Skeletal muscle tissue (tissue), 4 donors: ENCODE measurements around the gene RRN3. TPM values are rescaled to one million over a fixed set of nuclear protein-coding genes. Genes with fewer than 3 reads are reported as not detected.
"Not testable (repeated sequence)": the region's sequence is repeated elsewhere in the genome, so short reads cannot be mapped to it uniquely, and the experiment has no call there.

Source experiments
- H3K27ac ChIP-seq: one replicate; pipeline ENCODE4 v1.7.0; 2013; ENCODE audit warnings: mild to moderate bottlenecking, low read depth, low read length, inconsistent platforms
- H3K27me3 ChIP-seq, 3 donors: one replicate each; pipeline ENCODE4 v1.7.0; 2013; ENCODE audit warnings: low read length in 3 of 3; ENCODE audit not compliant: control insufficient read depth in 3 of 3, insufficient read depth in 3 of 3
- H3K36me3 ChIP-seq, 3 donors: one replicate each; pipeline ENCODE4 v1.7.0; 2013; ENCODE audit warnings: low read length in 3 of 3; ENCODE audit not compliant: control insufficient read depth in 3 of 3, insufficient read depth in 3 of 3
- H3K4me1 ChIP-seq, 3 donors: one replicate each; pipeline ENCODE4 v1.7.0; 2013; ENCODE audit warnings: low read length in 3 of 3, mild to moderate bottlenecking in 3 of 3; ENCODE audit not compliant: control insufficient read depth in 3 of 3, insufficient read depth in 3 of 3
- H3K4me3 ChIP-seq, 3 donors: one replicate each; pipeline ENCODE4 v1.7.0; 2013; ENCODE audit warnings: low read length in 3 of 3
- H3K9ac ChIP-seq, 3 donors: one replicate each; pipeline ENCODE4 v1.7.0; 2013; ENCODE audit warnings: low read length in 3 of 3, mild to moderate bottlenecking in 3 of 3, moderate library complexity in 2 of 3, low read depth in 1 of 3
- H3K9me3 ChIP-seq, 3 donors: one replicate each; pipeline ENCODE4 v1.7.0; 2013; ENCODE audit warnings: low read length in 3 of 3; ENCODE audit not compliant: control insufficient read depth in 3 of 3
- total RNA-seq: library from RNA; depleted of rRNA; stranded (reverse); fragments of >200 nt; gene quantifications from one replicate; pipeline ENCODE4 v1.2.3, GENCODE V29; 2014
- donor health status: Osteomylitis.

RRN3 gene
- total RNA-seq, 1 donor from 2014 or later = 26.6 TPM

DNA sequence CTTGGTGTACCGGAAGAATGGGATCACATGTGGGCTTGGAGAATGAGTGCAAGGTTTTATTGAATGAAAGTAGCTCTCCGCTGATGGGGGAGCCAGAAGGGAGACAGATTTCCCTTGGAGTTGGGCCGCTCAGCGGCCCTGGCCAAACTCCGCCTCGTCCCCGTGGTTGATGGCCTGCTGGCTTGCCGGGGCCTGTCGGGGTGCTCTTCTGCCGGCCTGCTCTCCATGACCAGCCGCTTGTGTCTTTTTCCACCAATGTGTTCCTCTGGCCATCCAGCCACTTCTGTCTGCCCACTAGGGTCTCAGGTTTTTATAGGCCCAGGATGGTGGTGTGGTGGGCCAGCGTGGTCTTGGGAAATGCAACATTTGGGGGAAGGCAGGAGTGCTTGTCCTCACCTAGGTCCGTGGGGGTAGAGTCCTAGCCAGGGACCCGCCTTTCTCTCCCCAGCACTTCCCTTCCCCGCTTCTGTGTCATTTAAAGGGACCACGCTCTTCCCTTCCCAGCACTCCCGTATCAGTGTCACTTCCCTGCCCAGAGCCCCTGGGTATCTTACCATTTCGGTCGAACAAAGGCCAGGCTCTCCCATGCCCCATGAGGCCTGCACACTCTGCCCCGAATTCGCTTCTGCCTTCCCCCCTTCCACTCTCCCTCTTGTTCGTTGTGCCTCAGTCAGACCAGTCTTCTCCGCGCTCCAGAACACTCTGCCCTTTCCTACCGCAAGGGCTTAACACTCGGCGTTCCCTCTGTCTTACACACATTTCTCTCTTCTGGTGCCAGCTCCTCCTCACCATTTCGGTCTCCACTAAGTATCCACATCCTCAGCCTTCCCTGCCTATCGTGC, 66.3 kb downstream of the RRN3 start:
- peak overlapping the region in 2 of 3 donors; percentile 23 to 33 for H3K9ac ChIP-seq
- peak overlapping the region; percentile 36 for H3K27ac ChIP-seq
- H3K4me1 ChIP-seq = peaks cover 19 to 31% (median 22%) of the 10 kb centered on the region in 3 donors
- H3K27me3 ChIP-seq, H3K9me3 ChIP-seq, H3K4me3 ChIP-seq: not testable (repeated sequence)
- H3K36me3 ChIP-seq = peaks cover 23 to 39% (median 35%) of the 10 kb centered on the region in 3 donors

DNA sequence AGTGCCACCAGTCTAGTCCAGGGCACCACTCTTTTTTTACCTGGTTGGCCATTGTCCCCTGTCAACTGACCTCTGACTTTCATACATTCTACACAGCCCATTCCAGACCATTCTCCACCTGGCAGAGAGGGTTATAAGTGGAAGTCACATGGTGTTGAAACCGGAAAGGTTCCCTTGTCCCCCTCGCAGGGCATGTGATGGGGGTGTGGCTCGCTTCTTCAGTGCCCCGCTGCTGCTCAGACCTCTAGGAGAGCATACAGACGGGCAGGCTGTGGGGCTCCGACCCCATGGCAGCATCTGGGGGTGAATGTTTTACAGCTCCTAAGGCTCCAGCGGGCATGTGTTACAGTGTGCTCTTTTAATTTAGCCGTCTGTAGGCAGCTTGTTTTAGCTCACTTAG, 67.0 kb downstream of the RRN3 start:
- not testable (repeated sequence) for H3K27me3 ChIP-seq, H3K4me3 ChIP-seq, H3K27ac ChIP-seq, H3K9ac ChIP-seq, H3K9me3 ChIP-seq
- peaks cover 19 to 35% (median 23%) of the 10 kb centered on the region in 3 donors for H3K4me1 ChIP-seq
- H3K36me3 ChIP-seq = peaks cover 20 to 33% (median 28%) of the 10 kb centered on the region in 3 donors

DNA sequence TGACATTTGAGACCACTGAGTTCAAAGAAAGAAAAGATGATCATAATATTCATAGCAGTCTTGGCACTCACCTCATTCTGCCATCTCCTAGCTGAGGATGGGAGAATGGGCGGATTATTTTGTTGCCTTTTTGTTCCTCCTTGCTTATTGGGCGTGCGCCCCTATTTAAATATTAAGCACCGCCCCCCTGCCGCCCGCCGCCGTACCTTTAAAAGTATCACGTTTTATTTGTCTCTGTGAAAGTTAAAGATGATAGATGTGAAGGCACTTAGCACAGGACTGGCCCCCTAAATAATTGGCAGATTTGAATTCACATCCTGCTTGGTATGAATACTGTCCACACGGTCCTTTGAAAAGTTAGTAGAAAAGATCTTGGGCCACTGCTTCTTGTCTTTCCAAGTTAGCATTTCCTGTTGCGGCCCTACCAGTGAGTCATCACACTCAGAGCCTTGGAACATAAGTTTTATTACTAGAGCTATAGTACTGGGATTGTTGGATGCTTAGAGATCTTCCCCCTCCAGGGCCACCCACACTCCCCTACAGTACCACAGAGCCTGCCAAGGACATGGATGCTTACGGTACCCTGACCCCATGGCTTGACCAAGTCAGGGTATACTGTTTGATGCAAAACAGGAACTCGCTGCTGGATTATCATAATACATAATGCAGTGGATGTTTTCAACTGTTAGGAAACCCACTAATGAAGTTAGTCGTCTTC, 68.7 kb downstream of the RRN3 start:
- peaks cover 15 to 21% (median 20%) of the 10 kb centered on the region in 3 donors for H3K36me3 ChIP-seq
- not testable (repeated sequence) for H3K9ac ChIP-seq, H3K9me3 ChIP-seq, H3K4me3 ChIP-seq, H3K27me3 ChIP-seq
- peak overlapping the region; percentile 13 for H3K27ac ChIP-seq
- H3K4me1 ChIP-seq = peaks cover 24 to 40% (median 34%) of the 10 kb centered on the region in 3 donors

DNA sequence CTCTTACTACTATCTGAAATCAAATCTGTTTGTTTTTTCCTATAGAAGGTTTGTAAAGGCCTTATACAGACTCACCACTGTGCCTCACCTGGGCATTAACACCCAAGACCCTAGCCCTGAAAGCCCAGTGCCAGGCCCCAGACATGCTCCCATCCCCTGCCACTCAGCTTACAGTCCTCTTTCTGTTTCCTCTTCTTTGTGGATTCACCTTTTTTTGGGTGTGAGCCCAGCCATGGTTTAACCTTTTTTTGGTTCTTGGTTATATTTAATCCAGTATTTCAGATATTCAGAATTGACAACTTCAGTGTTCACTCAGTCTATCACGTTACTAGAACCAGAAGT, 69.2 kb downstream of the RRN3 start:
- peaks cover 23 to 40% (median 33%) of the 10 kb centered on the region in 3 donors for H3K4me1 ChIP-seq
- not testable (repeated sequence) for H3K4me3 ChIP-seq, H3K9ac ChIP-seq, H3K27me3 ChIP-seq, H3K9me3 ChIP-seq
- H3K36me3 ChIP-seq = peaks cover 15 to 21% (median 20%) of the 10 kb centered on the region in 3 donors
- peak overlapping the region; percentile 13 for H3K27ac ChIP-seq

DNA sequence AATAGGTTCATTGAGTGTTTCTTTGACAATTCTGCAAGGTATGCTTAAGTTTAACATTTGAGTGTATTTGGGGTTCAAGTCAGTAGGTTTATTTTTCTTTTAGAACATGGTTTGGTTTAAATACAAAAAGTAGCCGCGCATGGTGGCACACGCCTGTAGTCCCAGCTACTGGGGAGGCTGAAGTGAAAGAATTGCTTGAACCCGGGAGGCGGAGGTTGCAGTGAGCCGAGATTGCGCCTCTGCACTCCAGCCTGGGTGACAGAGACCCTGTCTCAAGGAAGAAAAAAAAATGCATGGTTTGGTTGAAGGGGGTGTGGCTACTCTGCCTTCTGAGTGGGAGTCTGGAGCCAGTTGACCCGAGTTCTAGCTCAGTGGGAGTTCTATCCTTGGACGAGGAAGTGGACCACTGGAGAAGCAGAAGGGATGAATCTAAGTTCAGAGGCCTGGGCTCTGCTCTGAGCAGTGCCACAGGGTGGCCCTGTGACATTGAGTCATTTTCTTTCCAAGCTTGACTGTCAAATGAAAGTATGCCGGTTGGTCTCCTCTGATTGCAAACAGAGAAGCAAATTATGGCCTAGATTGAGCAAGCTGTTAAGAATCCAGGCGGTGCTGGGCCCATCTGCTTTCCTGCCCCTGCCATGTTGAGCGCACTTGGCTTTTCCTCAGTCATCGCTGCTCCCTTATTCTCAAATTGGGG, 70.5 kb downstream of the RRN3 start:
- peak overlapping the region; percentile 29 for H3K27ac ChIP-seq
- not testable (repeated sequence) for H3K9me3 ChIP-seq, H3K27me3 ChIP-seq, H3K9ac ChIP-seq, H3K4me3 ChIP-seq
- peaks cover 17 to 31% (median 26%) of the 10 kb centered on the region in 3 donors for H3K4me1 ChIP-seq
- H3K36me3 ChIP-seq = peaks cover 14 to 20% (median 16%) of the 10 kb centered on the region in 3 donors

DNA sequence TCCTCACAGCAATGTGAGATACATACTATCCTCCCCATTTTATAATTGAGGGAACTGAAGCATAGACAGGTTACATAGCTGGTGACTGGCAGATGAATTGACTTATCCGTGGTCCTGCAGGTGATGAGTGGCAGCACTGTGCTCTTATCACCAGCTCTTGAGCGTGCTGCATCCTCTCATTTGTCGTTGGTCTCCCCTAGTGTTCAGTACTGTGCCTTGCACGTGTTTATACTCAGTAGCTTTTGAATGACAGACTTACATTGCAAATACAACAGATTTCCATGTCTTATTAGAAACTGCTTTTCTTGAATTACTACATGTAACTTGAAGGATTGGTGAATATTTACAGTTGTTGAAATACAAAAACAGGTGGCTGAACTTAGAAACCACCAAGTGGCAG, 71.9 kb downstream of the RRN3 start:
- H3K9ac ChIP-seq, H3K9me3 ChIP-seq, H3K27ac ChIP-seq, H3K27me3 ChIP-seq, H3K4me3 ChIP-seq: not testable (repeated sequence)
- Histone ChIP-seq H3K4me1 (peaks cover 13 to 18% (median 18%) of the 10 kb centered on the region in 3 donors), H3K36me3 (peaks cover 13 to 22% (median 18%) of the 10 kb centered on the region in 3 donors)

DNA sequence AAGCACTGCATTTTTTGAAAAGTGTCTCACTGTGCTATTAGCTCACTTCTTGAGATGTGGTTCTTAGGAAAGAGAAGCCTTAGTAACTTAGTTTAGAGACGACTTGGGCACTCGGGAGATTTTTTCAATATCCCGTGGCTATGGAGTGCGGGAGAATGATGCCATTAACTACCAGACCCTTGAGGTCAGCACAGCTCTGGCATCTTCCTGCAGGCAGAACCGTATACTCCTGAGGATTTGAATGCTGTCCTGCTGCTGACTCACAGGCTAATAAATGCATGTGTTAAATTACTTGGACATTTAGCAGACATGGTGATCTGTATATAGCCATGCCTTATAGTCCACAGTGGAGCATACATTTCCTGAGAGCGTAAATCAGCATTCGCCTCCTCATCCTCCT, 72.6 kb downstream of the RRN3 start:
- H3K9ac ChIP-seq, H3K4me3 ChIP-seq, H3K27me3 ChIP-seq, H3K9me3 ChIP-seq, H3K27ac ChIP-seq: not testable (repeated sequence)
- H3K4me1 ChIP-seq = peaks cover 17 to 24% (median 18%) of the 10 kb centered on the region in 3 donors
- H3K36me3 ChIP-seq = peaks cover 10 to 22% (median 18%) of the 10 kb centered on the region in 3 donors

DNA sequence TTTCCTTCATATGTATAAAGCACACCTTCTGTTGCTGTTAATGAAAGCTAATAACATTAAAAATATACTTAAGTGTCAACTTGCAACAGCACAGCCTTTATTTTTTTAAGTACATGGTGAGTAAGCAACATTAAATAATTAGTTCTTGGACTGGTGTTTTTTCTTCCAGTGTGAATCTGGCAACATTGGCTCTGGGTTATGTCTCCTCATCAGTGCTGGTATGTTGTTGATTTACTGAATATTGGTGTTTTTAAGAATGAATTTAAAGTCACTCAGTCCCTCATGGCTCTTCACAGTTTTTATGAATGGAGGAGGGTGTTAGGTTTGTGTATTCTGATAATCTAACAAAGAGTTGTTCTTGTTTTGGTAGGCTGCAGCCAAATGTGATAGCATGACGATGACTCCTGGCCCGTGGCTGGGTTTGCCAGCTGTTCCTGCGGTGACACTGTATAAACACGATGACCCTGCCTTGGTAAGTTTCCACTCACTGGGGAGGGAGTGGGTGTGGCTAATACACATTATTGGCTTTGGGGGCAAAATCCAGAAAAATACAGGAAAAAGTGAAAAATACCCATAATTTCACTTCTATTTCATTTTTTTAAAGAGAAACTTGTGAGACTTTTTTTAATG, 77.0 kb downstream of the RRN3 start:
- H3K27me3 ChIP-seq, H3K4me3 ChIP-seq, H3K9me3 ChIP-seq: not testable (repeated sequence)
- peak overlapping the region in 1 of 3 donors; percentile 1 for H3K9ac ChIP-seq
- peak overlapping the region; percentile 87 for H3K27ac ChIP-seq
- H3K4me1 ChIP-seq = peaks cover 22 to 36% (median 27%) of the 10 kb centered on the region in 3 donors
- peaks cover 4 to 18% (median 14%) of the 10 kb centered on the region in 3 donors for H3K36me3 ChIP-seq

DNA sequence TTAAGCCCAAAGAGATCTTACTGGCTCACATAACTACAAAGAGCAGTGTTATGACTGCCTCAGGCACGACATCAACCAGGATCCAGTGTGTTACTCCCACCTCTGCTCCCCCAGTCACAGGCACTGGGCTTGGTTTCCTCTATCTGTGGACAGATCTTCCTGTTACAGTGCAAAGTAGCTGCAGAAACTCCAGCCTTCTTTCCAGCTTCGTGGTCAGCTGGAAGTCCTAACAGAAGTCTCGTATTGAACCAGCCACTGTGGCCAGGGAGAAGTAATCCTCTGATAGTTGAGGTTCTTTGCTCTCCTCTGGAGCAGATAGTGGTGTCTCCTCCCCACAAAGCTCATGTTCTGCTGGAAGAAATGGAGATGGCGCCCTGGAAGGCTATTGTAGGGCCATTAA, 77.7 kb downstream of the RRN3 start:
- H3K36me3 ChIP-seq = peaks cover 4 to 15% (median 12%) of the 10 kb centered on the region in 3 donors
- not testable (repeated sequence) for H3K9me3 ChIP-seq, H3K4me3 ChIP-seq, H3K27me3 ChIP-seq
- peak overlapping the region in 1 of 3 donors; percentile 1 for H3K9ac ChIP-seq
- peaks cover 18 to 31% (median 23%) of the 10 kb centered on the region in 3 donors for H3K4me1 ChIP-seq
- peak overlapping the region; percentile 87 for H3K27ac ChIP-seq
